ENCODE measurements around the gene SLC5A1. TPM values are rescaled to one million over a fixed set of nuclear protein-coding genes. Genes with fewer than 3 reads are reported as not detected.

Gene SLC5A1
- total and polyA plus RNA-seq, 2 donors = 0.05 TPM; not detected in 1

DNA sequence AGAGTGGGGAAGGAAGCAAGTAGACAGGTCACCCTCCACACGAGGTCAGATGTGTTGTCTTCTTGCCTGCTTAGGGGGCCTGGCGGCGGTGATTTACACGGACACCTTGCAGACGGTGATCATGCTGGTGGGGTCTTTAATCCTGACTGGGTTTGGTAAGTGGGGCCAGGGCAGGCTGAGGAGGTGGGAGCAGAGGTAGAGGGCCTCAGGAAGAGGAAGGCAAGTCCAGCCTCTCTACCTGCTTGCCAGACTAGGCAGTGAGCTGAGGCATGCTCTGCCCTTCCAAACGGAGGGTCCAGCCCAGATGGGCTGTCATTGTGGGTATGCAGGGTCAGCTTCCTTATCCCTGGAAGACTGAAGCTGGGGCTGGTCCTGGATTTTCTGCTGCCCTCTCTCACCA lies 39.9 kb downstream of the SLC5A1 start:
- no peaks in the 10 kb centered on the region for H3K36me3 ChIP-seq (ENCODE audit: insufficient read depth)
- H3K4me3 ChIP-seq (ENCODE audit: low read depth, low read length) = no peak overlapping the region
- 62% methylated on average over 6 of the region's 6 CpGs for WGBS
- no peaks in the 10 kb centered on the region for H3K4me1 ChIP-seq (ENCODE audit: insufficient read depth)
- DNase-seq (ENCODE audit: extremely low spot score) = no peak
- no peak overlapping the region for H3K27ac ChIP-seq (ENCODE audit: low read depth)

DNA sequence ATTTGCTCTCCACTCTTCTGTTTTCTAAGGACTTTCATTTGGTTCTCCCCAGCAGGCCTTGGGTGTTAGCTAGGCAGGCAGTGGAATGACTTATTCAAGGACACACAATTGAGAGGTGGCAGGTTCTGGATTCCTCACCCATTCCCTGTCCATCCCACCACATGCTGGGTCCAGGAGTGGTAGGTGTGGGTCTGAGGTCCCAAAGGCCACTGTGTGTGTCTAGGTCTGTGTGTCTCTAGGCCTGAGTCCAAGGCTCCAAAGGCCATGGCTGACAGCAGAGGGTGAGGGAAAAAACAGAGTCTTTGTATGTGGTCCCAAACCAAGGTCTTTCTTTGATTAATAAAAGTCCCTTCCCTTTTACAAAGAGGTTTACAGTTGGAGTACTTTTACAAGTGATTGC lies 40.8 kb downstream of the SLC5A1 start:
- DNase-seq (ENCODE audit: extremely low spot score) = no peak
- H3K4me3 ChIP-seq (ENCODE audit: low read depth, low read length) = no peak overlapping the region
- no peaks in the 10 kb centered on the region for H3K36me3 ChIP-seq (ENCODE audit: insufficient read depth)
- no peaks in the 10 kb centered on the region for H3K4me1 ChIP-seq (ENCODE audit: insufficient read depth)
- no peak overlapping the region for H3K27ac ChIP-seq (ENCODE audit: low read depth)

DNA sequence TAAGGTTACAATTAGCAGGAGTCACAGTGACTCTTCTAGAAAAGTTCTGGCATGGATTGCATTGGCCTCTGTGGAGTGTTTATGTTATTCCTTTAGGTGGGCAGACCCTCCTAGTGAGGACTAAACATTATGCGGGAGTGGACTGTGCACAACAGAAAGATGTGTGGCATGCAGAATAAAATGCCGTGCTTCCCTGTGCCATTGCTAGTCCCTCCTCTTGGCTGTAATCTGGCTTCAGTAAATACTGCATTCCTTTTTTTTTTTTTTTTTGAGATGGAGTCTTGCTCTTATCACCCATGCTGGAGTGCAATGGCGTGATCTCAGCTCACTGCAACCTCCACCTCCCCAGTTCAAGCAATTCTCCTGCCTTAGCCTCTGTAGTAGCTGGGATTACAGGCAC lies 45.0 kb downstream of the SLC5A1 start:
- H3K36me3 ChIP-seq (ENCODE audit: insufficient read depth) = no peaks in the 10 kb centered on the region
- 31% methylated on average over 3 of the region's 3 CpGs for WGBS
- no peak overlapping the region for H3K4me3 ChIP-seq (ENCODE audit: low read depth, low read length)
- no peak for DNase-seq (ENCODE audit: extremely low spot score)
- no peak overlapping the region for H3K27ac ChIP-seq (ENCODE audit: low read depth)
- no peaks in the 10 kb centered on the region for H3K4me1 ChIP-seq (ENCODE audit: insufficient read depth)

DNA sequence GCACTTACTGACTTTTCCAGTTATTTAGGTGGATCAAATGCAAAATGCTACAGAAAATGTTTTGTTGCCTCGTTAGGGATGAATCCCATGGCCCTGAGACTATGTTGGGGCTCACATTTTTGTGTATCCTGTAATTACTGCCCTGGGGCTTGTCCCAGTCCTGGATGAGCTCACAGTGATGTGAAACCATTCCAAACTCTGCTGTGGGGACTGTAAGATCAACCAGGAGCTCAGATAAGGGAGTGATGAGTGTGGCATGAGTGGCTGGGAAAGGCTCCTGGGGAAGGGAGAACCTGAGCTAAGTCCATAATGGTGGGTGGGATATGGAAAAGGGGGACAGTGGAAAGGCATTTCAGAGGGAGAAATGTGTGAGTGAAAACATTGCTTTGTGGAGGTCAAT lies 54.0 kb downstream of the SLC5A1 start:
- no peak for DNase-seq (ENCODE audit: extremely low spot score)
- Histone ChIP-seq H3K4me3 (ENCODE audit: low read depth, low read length) (no peak overlapping the region), H3K36me3 (ENCODE audit: insufficient read depth) (no peaks in the 10 kb centered on the region), H3K4me1 (ENCODE audit: insufficient read depth) (no peaks in the 10 kb centered on the region), H3K27ac (ENCODE audit: low read depth) (no peak overlapping the region)
- WGBS = 25% methylated on average over 1 of the region's 1 CpG

DNA sequence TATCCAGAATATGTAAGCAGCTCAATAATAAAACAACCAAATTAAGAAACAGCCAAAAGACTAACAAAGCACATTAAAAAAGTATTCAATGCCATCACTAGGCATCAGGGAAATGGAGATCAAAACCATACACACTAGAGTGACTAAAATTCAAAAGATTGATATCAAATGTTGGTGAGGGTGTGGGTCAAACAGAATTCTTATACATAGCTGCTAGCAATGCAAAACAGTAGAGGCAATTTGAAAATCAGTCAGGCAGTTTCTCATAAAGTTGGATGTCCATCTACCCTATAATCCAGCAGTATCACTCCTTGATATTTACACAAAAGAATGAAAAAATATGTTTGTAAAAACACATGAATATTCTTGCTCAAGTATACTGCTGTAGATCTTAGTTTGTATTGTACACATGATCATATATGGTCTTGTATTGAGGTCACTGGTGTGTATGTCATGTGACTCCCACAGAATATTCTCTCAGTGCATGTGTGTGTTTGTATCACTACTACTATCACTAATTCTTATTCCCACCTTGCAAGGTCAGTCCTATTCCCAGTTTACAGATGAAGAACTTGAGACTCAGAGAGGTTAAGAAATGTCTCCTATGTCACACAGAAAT lies 54.9 kb downstream of the SLC5A1 start:
- DNase-seq (ENCODE audit: extremely low spot score) = no peak

DNA sequence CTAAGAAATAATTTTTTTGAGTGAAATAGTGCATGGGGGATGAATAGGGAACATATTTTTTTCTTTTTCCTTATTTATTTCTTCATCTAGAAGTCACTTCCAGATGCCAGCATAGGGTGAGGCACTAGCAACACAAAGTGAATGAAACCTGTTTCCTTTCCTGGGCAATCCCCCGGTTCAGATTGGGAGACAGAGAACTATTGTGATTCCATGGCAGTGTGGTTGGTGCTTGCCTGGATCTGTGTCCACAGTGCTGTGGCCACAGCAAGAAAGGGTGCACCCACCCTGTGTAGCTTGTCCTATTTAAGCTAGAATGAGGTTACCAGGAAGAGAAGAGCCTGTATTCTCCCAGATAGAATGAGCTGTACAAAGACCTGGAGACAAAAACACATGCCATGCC lies 57.6 kb downstream of the SLC5A1 start:
- WGBS = 44% methylated on average over 1 of the region's 1 CpG
- H3K4me3 ChIP-seq (ENCODE audit: low read depth, low read length) = no peak overlapping the region
- H3K27ac ChIP-seq (ENCODE audit: low read depth) = no peak overlapping the region
- no peak for DNase-seq (ENCODE audit: extremely low spot score)
- H3K4me1 ChIP-seq (ENCODE audit: insufficient read depth) = no peaks in the 10 kb centered on the region
- H3K36me3 ChIP-seq (ENCODE audit: insufficient read depth) = no peaks in the 10 kb centered on the region

More for the DNA sequence above, 54.9 kb downstream of the SLC5A1 start:
- H3K4me3 ChIP-seq (ENCODE audit: low read depth, low read length) = no peak overlapping the region
- no peaks in the 10 kb centered on the region for H3K4me1 ChIP-seq (ENCODE audit: insufficient read depth)
- H3K36me3 ChIP-seq (ENCODE audit: insufficient read depth) = no peaks in the 10 kb centered on the region
- H3K27ac ChIP-seq (ENCODE audit: low read depth) = no peak overlapping the region

DNA sequence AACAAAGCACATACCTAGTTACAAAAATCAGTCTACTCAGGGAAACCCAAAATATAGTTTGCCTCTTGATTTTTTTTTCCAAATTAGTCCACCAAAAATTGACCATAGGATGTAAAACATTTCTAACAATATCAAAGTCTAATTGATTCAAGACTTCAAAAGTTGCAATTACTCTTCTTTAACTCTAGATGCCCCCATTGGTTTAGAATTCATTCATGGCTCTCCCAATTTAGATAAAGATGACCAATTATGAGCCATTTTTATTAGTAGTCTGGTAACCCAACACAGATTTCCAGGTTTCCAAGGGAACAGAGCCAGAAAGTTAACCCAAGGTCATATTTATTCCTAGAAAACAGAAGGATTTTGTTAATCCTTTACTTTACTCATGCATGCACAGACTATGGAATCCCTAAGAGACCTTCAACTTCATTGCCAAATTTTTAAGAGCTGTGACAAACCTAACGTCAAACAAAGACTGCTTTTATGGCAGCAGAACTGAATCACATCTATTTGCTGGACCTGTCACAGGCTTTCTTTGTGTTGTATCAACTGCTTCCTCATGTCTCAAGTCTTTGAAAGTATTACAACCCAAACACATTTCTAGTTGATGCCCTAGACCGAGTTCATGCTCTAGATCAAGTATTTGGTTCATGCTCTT lies 60.7 kb downstream of the SLC5A1 start:
- WGBS = 12% methylated on average over 2 of the region's 2 CpGs
- Histone ChIP-seq H3K36me3 (ENCODE audit: insufficient read depth) (no peaks in the 10 kb centered on the region), H3K27ac (ENCODE audit: low read depth) (no peak overlapping the region), H3K4me3 (ENCODE audit: low read depth, low read length) (no peak overlapping the region), H3K4me1 (ENCODE audit: insufficient read depth) (no peaks in the 10 kb centered on the region)
- DNase-seq (ENCODE audit: extremely low spot score) = no peak

DNA sequence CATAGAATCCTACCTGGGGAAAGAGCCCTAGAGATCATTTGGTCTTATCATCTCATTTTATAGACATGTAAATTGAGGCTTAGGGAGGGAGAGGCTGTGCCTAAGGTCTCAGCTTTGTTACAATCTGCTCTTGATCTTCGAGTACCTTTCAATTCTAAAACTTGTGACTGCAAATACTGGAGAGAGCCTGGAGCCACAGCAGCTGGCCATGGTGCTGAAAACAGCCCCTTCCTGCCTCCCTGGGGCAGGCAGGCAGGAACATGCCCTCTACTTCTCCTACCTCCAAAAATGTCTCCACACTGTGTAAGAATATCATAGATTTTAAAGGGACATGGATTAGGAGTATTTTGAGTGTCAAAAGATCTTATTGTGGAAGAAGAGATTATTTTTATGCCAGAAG lies 63.9 kb downstream of the SLC5A1 start:
- H3K4me1 ChIP-seq (ENCODE audit: insufficient read depth) = no peaks in the 10 kb centered on the region
- WGBS = 4% methylated on average over 1 of the region's 1 CpG
- H3K27ac ChIP-seq (ENCODE audit: low read depth) = no peak overlapping the region
- no peak overlapping the region for H3K4me3 ChIP-seq (ENCODE audit: low read depth, low read length)
- no peak for DNase-seq (ENCODE audit: extremely low spot score)
- H3K36me3 ChIP-seq (ENCODE audit: insufficient read depth) = no peaks in the 10 kb centered on the region

DNA sequence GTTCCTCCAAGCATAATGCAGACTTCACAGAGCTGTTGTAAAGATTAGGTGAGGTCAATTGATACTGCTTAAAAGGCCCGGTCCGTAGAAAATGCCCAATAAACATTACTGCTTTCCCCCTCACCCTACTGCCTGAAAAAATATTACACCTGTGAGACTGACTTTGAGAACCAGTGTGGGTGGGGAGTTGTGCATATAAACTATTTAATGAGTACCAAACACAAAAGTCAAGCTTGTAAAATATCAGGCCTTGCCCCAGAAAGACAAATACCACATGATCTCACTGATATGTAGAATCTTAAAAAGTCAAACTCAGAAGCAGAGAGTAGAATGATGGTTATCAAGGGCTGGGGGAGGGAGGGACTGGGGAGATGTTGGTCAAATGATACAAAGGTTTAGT lies 69.3 kb downstream of the SLC5A1 start:
- WGBS = 38% methylated on average over 2 of the region's 2 CpGs
- no peaks in the 10 kb centered on the region for H3K4me1 ChIP-seq (ENCODE audit: insufficient read depth)
- DNase-seq (ENCODE audit: extremely low spot score) = no peak
- no peak overlapping the region for H3K27ac ChIP-seq (ENCODE audit: low read depth)
- H3K4me3 ChIP-seq (ENCODE audit: low read depth, low read length) = no peak overlapping the region
- no peaks in the 10 kb centered on the region for H3K36me3 ChIP-seq (ENCODE audit: insufficient read depth)

DNA sequence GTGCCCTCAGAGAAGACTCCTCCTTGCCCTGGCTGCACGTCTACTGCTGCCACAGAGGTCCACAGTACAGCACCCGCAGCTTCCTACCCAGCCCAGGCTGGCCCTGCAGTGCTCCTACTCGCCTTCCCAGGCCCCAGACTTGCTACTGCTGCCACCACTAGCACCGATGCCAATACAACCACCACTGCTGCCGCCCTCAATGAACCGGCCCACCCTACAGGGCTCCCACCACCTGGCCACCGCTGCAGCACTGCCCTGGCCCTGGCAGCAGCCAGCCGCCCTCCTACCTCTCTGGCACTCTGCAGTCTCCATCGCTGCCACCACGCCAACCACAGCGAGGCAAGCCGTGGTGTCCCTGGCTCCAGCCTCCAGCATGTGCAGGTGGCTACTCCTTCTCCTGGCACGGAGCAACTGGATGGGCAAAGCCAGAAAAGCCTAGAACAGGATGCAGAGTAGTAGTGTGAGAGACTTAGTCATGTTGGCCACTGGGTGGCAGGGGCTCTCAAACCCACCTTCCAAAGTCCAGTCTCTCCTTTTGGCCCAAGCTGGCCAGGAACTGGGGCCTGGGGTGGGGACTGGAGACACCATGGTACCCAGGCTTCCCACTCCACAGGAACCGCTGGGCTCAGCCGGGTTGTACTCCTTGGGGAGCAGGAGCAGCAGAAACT lies 76.6 kb downstream of the SLC5A1 start:
- no peak for DNase-seq (ENCODE audit: extremely low spot score)
- no peaks in the 10 kb centered on the region for H3K4me1 ChIP-seq (ENCODE audit: insufficient read depth)
- H3K27ac ChIP-seq (ENCODE audit: low read depth) = no peak overlapping the region
- WGBS = 82% methylated on average over 15 of the region's 15 CpGs
- H3K36me3 ChIP-seq (ENCODE audit: insufficient read depth) = no peaks in the 10 kb centered on the region
- H3K4me3 ChIP-seq (ENCODE audit: low read depth, low read length) = no peak overlapping the region

DNA sequence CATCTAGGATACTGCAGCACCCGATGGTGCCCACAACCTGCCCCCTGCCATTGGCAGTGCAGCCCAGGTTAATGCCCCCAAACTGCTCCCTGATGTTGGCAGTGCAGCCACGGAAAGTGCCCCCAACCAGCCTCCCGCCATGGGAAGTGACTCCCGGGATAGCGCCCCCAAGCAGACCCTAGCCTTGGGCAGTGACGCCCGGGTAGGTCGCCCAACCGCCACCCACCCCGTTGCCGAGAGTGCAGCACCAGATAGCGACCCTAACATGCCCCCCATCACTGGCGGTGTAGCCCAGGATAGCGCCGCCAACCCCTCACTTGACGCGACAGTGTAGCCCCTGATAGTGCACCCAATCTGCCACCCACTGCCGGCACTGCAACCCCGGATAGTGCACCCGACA lies 77.5 kb downstream of the SLC5A1 start:
- Histone ChIP-seq H3K4me1 (ENCODE audit: insufficient read depth) (no peaks in the 10 kb centered on the region), H3K4me3 (ENCODE audit: low read depth, low read length) (no peak overlapping the region), H3K27ac (ENCODE audit: low read depth) (no peak overlapping the region), H3K36me3 (ENCODE audit: insufficient read depth) (no peaks in the 10 kb centered on the region)
- no peak for DNase-seq (ENCODE audit: extremely low spot score)
- 96% methylated on average over 20 of the region's 20 CpGs for WGBS

DNA sequence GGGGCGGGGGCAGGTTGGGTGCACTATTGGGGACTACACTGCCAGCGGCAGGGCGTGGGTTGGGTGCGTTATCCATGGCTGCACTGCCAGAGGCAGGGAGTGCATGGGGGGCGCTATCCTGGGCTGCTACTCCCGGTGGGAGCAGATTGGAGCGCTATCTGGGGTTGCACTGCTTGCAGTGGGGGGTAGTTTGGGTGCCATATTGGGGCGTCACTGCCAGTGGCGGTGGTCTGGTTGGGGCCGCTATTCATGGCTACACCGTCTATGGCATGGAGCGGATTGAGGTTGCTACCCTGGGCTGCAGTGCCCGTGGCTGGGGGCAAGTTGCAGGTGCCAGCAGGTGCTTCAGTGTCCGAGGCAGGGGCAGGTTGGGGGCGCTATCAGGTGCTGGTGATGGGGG lies 79.8 kb downstream of the SLC5A1 start:
- Histone ChIP-seq H3K4me1 (ENCODE audit: insufficient read depth) (no peaks in the 10 kb centered on the region), H3K4me3 (ENCODE audit: low read depth, low read length) (no peak overlapping the region), H3K36me3 (ENCODE audit: insufficient read depth) (no peaks in the 10 kb centered on the region), H3K27ac (ENCODE audit: low read depth) (no peak overlapping the region)
- WGBS = 94% methylated on average over 15 of the region's 15 CpGs
- no peak for DNase-seq (ENCODE audit: extremely low spot score)

DNA sequence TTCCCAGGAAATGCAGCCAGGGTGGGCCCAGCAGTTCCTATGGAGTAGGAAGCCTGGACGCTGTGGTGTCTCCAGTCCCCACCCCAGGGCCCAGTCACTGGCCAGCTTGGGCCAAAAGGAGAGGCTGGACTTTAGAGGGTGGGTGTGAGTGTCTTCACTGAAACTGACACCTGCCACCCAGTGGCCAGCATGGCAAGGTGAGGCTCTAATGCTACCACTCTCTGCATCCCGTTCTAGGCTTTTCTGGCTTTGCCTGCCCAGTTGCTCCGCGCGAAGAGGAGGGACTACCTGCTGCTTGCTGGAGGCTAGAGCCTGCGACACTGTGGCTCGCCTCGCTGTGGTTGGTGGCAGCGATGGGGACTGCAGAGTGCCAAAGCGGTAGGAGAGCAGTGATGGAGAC lies 80.6 kb downstream of the SLC5A1 start:
- DNase-seq (ENCODE audit: extremely low spot score) = no peak
- 69% methylated on average over 10 of the region's 10 CpGs for WGBS
- no peaks in the 10 kb centered on the region for H3K36me3 ChIP-seq (ENCODE audit: insufficient read depth)
- H3K27ac ChIP-seq (ENCODE audit: low read depth) = no peak overlapping the region
- no peak overlapping the region for H3K4me3 ChIP-seq (ENCODE audit: low read depth, low read length)
- no peaks in the 10 kb centered on the region for H3K4me1 ChIP-seq (ENCODE audit: insufficient read depth)

DNA sequence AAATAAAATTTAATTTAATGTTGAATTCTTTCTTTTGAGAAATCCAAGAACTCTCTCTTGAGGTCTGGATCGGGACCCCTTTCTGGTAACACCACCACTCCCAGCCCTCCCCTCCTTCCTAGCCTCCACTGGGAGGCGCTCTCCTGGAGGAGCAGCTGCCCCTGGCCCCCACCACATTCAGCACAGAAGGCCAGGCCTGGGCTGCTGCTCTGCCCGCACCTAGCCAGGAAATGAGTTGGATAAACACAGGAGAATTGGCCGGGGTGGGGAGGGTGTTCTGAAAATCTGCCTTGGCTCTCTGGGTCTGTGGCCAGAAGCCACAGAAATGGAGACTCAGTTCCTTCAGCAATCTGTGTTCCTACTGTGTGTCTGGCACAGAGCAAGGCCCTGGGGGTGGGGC lies 84.8 kb downstream of the SLC5A1 start:
- Histone ChIP-seq H3K4me1 (ENCODE audit: insufficient read depth) (no peaks in the 10 kb centered on the region), H3K4me3 (ENCODE audit: low read depth, low read length) (no peak overlapping the region), H3K27ac (ENCODE audit: low read depth) (no peak overlapping the region), H3K36me3 (ENCODE audit: insufficient read depth) (no peaks in the 10 kb centered on the region)
- 58% methylated on average over 4 of the region's 4 CpGs for WGBS
- no peak for DNase-seq (ENCODE audit: extremely low spot score)
